ENCODE measurements around the gene QRSL1.

DNA sequence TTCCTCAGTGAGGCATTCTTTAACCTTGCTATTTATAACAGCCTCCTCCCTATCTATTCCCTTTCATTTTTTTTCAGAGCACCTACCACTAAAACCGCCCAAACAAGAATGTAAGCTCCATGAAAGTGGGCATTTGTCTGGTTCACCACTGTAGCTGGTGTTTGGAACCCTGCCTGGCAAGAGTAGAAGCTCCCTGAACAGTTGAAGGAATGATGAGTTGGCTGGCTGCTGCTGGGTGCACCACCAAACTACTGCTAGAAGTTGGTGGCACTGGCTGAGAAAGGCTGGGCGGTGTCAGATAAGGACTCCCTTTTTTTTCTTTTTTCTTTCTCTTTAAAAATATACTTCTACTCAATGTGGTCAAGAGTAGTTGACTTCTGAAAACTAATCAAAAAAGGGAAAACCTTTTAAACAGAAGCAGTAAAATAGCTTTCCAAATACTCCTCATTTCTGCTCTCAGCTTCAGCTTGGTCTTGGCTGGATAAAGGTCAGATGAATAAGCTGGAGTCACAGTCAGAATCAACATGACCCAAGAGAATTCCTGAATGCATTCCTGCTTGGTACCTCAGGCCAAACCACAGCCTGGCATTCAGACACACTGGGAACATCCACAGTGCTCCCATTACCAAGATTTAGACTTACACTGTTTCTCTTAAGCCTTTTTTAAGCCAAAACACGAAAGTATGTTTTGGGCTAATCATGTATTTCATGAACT is 38.1 kb upstream of the QRSL1 start:
- TF ChIP-seq POLR2AphosphoS5 (IDR thresholded peaks at IDR 0.05; ENCODE audit: low read depth, low read length) (no peak), TAF1 (IDR thresholded peaks at IDR 0.05; ENCODE audit: borderline replicate concordance, insufficient read depth, low read length) (no peak), SIN3A (IDR thresholded peaks at IDR 0.05; ENCODE audit: borderline replicate concordance, insufficient read depth, low read length) (no peak)
- TF ChIP-seq, protein P1, sequence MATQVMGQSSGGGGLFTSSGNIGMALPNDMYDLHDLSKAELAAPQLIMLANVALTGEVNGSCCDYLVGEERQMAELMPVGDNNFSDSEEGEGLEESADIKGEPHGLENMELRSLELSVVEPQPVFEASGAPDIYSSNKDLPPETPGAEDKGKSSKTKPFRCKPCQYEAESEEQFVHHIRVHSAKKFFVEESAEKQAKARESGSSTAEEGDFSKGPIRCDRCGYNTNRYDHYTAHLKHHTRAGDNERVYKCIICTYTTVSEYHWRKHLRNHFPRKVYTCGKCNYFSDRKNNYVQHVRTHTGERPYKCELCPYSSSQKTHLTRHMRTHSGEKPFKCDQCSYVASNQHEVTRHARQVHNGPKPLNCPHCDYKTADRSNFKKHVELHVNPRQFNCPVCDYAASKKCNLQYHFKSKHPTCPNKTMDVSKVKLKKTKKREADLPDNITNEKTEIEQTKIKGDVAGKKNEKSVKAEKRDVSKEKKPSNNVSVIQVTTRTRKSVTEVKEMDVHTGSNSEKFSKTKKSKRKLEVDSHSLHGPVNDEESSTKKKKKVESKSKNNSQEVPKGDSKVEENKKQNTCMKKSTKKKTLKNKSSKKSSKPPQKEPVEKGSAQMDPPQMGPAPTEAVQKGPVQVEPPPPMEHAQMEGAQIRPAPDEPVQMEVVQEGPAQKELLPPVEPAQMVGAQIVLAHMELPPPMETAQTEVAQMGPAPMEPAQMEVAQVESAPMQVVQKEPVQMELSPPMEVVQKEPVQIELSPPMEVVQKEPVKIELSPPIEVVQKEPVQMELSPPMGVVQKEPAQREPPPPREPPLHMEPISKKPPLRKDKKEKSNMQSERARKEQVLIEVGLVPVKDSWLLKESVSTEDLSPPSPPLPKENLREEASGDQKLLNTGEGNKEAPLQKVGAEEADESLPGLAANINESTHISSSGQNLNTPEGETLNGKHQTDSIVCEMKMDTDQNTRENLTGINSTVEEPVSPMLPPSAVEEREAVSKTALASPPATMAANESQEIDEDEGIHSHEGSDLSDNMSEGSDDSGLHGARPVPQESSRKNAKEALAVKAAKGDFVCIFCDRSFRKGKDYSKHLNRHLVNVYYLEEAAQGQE (IDR thresholded peaks at IDR 0.05; ENCODE audit: insufficient read depth in 1 of 2, low read depth in 2 of 2, low read length in 2 of 2), result no peak
